LNCaP clone FGC (cell line): Measurements from ENCODE around the gene DEPP1.

Source experiments
- DNase-seq: peaks from one replicate; pipeline ENCODE4 v3.0.0-alpha.2; 2011; ENCODE audit warnings: low read depth
- H3K4me3 ChIP-seq: 2 replicates; pipeline ENCODE4 v1.5.1; 2011; ENCODE audit warnings: mild to moderate bottlenecking, low read depth, low read length, control low read depth
- TF ChIP-seq, protein P1 (sequence below): IDR thresholded peaks from 2 replicates; pipeline ENCODE4 v1.5.1; 2012; ENCODE audit warnings: mild to moderate bottlenecking; ENCODE audit not compliant: control insufficient read depth, insufficient read depth; ENCODE audit errors: extremely low read depth

The DEPP1 gene

GRCh38 chr10:44974628-44975430 lies 3.8 kb downstream of the DEPP1 start:
- no peak for DNase-seq
- TF ChIP-seq, protein P1, sequence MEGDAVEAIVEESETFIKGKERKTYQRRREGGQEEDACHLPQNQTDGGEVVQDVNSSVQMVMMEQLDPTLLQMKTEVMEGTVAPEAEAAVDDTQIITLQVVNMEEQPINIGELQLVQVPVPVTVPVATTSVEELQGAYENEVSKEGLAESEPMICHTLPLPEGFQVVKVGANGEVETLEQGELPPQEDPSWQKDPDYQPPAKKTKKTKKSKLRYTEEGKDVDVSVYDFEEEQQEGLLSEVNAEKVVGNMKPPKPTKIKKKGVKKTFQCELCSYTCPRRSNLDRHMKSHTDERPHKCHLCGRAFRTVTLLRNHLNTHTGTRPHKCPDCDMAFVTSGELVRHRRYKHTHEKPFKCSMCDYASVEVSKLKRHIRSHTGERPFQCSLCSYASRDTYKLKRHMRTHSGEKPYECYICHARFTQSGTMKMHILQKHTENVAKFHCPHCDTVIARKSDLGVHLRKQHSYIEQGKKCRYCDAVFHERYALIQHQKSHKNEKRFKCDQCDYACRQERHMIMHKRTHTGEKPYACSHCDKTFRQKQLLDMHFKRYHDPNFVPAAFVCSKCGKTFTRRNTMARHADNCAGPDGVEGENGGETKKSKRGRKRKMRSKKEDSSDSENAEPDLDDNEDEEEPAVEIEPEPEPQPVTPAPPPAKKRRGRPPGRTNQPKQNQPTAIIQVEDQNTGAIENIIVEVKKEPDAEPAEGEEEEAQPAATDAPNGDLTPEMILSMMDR: peak; percentile 89

DNA sequence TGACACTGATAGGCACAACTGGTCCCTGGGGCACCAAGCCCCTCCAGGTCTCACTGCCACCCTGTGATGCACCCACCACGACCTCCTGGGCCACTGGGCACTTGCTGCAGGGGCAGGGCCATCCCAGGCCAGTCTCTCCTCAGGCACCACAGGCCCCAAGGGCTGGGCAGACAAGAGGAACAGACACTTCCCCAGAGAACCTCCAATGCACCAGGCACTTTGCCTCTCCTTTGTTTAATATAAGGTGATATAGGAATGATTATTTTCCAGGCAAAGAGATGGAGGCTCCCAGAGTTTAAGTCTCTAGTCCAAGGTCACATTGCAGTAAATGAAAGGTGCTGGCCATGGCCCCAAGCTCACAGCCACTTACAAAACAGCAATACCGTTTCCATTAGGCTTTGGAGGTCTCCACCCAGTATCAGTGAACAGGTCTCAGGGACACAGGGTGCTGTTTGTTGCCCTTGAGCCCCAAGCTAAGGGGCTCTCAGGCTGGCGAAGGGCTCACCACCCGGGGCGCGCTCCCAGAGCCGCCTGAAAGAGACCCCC lies 4.5 kb downstream of the DEPP1 start:
- no peak overlapping the region for H3K4me3 ChIP-seq
- TF ChIP-seq, protein P1: no peak
- DNase-seq: no peak

More at GRCh38 chr10:44974628-44975430, 3.8 kb downstream of the DEPP1 start:
- 0 out of 2 replicates have a peak overlapping the region, but pooled peaks have one; percentile 15 for H3K4me3 ChIP-seq

DNA sequence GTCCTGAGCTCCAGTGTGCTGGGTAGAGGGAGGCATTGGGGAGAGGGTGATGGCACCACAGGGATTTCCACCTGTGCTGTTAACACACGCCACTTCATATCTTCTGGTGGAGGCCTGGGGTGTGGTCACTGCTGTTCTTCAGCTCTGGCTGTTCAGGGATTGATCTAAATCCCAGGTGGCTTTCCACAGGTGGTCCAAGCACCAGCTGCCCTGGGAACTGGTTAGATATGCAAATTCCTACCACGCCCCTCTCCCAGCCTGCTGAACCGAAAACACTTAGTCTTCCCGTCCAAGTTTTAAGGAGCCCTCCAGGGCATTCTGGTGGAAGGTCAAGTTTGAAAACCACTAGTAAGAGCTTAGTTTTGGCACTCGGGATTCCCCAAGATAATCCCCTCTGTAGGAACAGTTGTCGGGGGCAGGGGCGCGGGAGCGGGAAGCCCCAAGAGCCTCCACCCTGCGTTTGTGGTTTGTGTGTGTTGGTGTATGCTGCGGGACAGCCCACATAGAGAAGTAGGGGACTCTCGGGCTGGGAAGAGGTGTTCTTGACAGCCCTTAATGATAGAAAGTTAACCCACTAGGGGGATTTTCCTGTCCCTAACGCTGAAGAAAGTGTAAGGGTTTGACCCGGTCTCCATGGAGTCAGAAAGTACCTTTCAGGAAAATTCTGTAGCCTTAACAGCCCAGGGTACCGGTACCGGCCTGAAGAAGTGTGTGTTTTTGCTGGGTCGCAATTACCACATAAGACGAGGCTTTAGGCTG lies 5.1 kb downstream of the DEPP1 start:
- TF ChIP-seq, protein P1: no peak
- no peak for DNase-seq
- H3K4me3 ChIP-seq: no peak overlapping the region

- no peak for DNase-seq
- no peak overlapping the region for H3K4me3 ChIP-seq
- TF ChIP-seq, protein P1: no peak
Observed at GRCh38 chr10:44972874-44973306, 5.7 kb downstream of the DEPP1 start.

GRCh38 chr10:44971935-44972757 lies 6.5 kb downstream of the DEPP1 start:
- TF ChIP-seq, protein P1: no peak
- no peak overlapping the region for H3K4me3 ChIP-seq
- no peak for DNase-seq

GRCh38 chr10:44971434-44971833 lies 7.2 kb downstream of the DEPP1 start:
- no peak overlapping the region for H3K4me3 ChIP-seq
- TF ChIP-seq, protein P1: no peak
- DNase-seq: no peak
